Measurements from ENCODE around the gene RTF2. TPM values are rescaled to one million over a fixed set of nuclear protein-coding genes. Genes with fewer than 3 reads are reported as not detected.

Gene RTF2
- 100 to 1,000 TPM; 148 to 158 (median 153) TPM for total RNA-seq (2021; fragmentation: NEBNext Ultra II Directional; extraction: Animal tissue kit (Norgen Biotek cat#: 25700))
- long read RNA-seq, transcript RTF2-203 (8 exons, 1,572 nt): minor isoform, 9 of 380 reads
- long read RNA-seq, transcript RTF2-202 (9 exons, 2,212 nt): major isoform, 332 of 380 reads
- long read RNA-seq, partial matches to known transcripts: 21 of 380 reads
- long read RNA-seq, other reads (novel, unspliced or antisense): 16 of 380 reads

GRCh38 chr20:56468316-56469076 lies at the start of gene RTF2:
TSS of gene RTF2 (plus strand) at chr20:56468627. CDS start at chr20:56468698, 71 bp downstream.
- Mint-ChIP-seq H3K36me3 (ENCODE audit: low read depth) (peaks cover 11% of the 10 kb centered on the region), H3K27ac (peak within 1 kb of the TSS; percentile 98)

DNA sequence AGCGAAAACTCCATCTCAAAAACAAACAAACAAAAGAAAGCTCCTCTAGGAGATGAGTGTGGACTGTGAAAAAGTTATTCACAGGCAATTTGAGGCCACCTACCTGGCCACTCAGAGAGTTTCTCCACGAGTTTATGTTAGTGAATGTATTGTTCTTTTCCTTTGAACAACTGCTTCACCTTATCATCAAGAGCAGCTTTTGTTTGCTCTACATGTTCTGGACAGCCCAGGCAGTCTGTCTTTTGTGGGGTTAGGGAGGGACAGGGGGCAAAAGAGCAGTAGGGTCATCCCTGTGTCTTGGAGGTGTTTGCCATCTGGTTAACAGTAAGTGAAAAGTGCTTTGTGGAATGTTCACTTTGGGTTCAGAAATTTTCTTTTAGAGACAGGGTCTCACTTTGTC lies 48.4 kb upstream of the RTF2 start:
- TF ChIP-seq, protein P1, sequence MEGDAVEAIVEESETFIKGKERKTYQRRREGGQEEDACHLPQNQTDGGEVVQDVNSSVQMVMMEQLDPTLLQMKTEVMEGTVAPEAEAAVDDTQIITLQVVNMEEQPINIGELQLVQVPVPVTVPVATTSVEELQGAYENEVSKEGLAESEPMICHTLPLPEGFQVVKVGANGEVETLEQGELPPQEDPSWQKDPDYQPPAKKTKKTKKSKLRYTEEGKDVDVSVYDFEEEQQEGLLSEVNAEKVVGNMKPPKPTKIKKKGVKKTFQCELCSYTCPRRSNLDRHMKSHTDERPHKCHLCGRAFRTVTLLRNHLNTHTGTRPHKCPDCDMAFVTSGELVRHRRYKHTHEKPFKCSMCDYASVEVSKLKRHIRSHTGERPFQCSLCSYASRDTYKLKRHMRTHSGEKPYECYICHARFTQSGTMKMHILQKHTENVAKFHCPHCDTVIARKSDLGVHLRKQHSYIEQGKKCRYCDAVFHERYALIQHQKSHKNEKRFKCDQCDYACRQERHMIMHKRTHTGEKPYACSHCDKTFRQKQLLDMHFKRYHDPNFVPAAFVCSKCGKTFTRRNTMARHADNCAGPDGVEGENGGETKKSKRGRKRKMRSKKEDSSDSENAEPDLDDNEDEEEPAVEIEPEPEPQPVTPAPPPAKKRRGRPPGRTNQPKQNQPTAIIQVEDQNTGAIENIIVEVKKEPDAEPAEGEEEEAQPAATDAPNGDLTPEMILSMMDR (IDR thresholded peaks at IDR 0.05): no peak
- H3K36me3 Mint-ChIP-seq (ENCODE audit: low read depth): peaks cover 16% of the 10 kb centered on the region
- H3K4me1 Mint-ChIP-seq (ENCODE audit: low read depth): peaks cover 80% of the 10 kb centered on the region
- H3K27ac Mint-ChIP-seq: peak overlapping the region; percentile 93
- H3K9me3 Mint-ChIP-seq: no peaks in the 10 kb centered on the region
- DNase-seq: no peak
- H3K27me3 Mint-ChIP-seq (ENCODE audit: insufficient read depth): no peaks in the 10 kb centered on the region
- no peak overlapping the region for H3K4me3 Mint-ChIP-seq

More at GRCh38 chr20:56468316-56469076, at the start of gene RTF2:
- TF ChIP-seq, protein P1 (IDR thresholded peaks at IDR 0.05): no peak
- Mint-ChIP-seq H3K27me3 (ENCODE audit: insufficient read depth) (peaks cover 3% of the 10 kb centered on the region; the same call in 1 of the 2 replicates), H3K4me3 (peak within 1 kb of the TSS; percentile 100), H3K4me1 (ENCODE audit: low read depth) (peaks cover 23% of the 10 kb centered on the region), H3K9me3 (no peaks in the 10 kb centered on the region)
- DNase-seq: peak; percentile 92

GRCh38 chr20:56420940-56421688 lies 47.3 kb upstream of the RTF2 start:
- Mint-ChIP-seq H3K27me3 (ENCODE audit: insufficient read depth) (no peaks in the 10 kb centered on the region), H3K27ac (peak overlapping the region; percentile 93), H3K9me3 (no peaks in the 10 kb centered on the region), H3K4me1 (ENCODE audit: low read depth) (peaks cover 74% of the 10 kb centered on the region), H3K4me3 (no peak overlapping the region), H3K36me3 (ENCODE audit: low read depth) (peaks cover 16% of the 10 kb centered on the region)
- DNase-seq: no peak
- TF ChIP-seq, protein P1 (IDR thresholded peaks at IDR 0.05): no peak

GRCh38 chr20:56422076-56422823 lies 46.2 kb upstream of the RTF2 start:
- H3K27ac Mint-ChIP-seq: peak overlapping the region; percentile 93
- H3K27me3 Mint-ChIP-seq (ENCODE audit: insufficient read depth): no peaks in the 10 kb centered on the region
- peak; percentile 79 for DNase-seq
- peak overlapping the region; percentile 37 for H3K4me3 Mint-ChIP-seq
- TF ChIP-seq, protein P1 (IDR thresholded peaks at IDR 0.05): peak; percentile 40; the same call in 1 of the 2 replicates
- no peaks in the 10 kb centered on the region for H3K9me3 Mint-ChIP-seq
- peaks cover 16% of the 10 kb centered on the region for H3K36me3 Mint-ChIP-seq (ENCODE audit: low read depth)
- H3K4me1 Mint-ChIP-seq (ENCODE audit: low read depth): peaks cover 68% of the 10 kb centered on the region

DNA sequence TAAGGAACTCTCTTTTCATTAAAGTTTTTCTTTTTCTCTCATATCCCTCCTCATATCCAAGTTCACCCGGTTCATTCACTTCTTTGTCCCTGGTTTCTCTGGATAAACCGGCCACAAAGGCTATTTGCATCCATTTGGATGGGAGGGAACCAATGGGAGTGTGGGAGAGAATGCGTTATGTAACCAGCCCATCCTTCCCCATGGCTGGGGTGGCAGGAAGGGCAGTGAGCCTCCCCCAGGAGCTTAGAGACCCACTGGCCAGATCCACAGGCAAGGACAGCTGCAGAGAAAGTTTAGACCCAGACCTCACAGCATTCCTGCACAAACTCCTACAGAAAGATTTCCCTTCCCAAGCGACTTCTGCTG lies 45.6 kb upstream of the RTF2 start:
- Mint-ChIP-seq H3K4me3 (peak overlapping the region; percentile 37), H3K27ac (peak overlapping the region; percentile 93), H3K36me3 (ENCODE audit: low read depth) (peaks cover 10% of the 10 kb centered on the region), H3K9me3 (no peaks in the 10 kb centered on the region), H3K4me1 (ENCODE audit: low read depth) (peaks cover 68% of the 10 kb centered on the region), H3K27me3 (ENCODE audit: insufficient read depth) (no peaks in the 10 kb centered on the region)
- DNase-seq: no peak
- TF ChIP-seq, protein P1 (IDR thresholded peaks at IDR 0.05): no peak
